Lung (tissue), 12 donors: Measurements from ENCODE around the gene MRPS14. TPM values are rescaled to one million over a fixed set of nuclear protein-coding genes. Genes with fewer than 3 reads are reported as not detected.

Source experiments
- ATAC-seq: fragments of 200-7000 bp; cut with Tn5 transposase; one replicate; pipeline ENCODE4 v1.9.1; 2020; ENCODE audit warnings: moderate number of reproducible peaks; ENCODE audit not compliant: insufficient read depth, low FRiP score
- DNase-seq, 3 donors: peaks; one replicate each; pipeline ENCODE4 v3.0.0-alpha.2; 2013 to 2017
- H3K27ac ChIP-seq, 2 donors: one replicate each; pipeline ENCODE4 v1.5.1; 2013; ENCODE audit warnings: mild to moderate bottlenecking in 2 of 2, moderate library complexity in 2 of 2, control low read depth in 1 of 2, inconsistent platforms in 1 of 2, low read depth in 1 of 2, low read length in 1 of 2
- H3K27me3 ChIP-seq, 3 donors: one replicate each; pipeline ENCODE4 v1.5.1; 2013; ENCODE audit warnings: low read length in 2 of 3; ENCODE audit not compliant: control insufficient read depth in 3 of 3, insufficient read depth in 3 of 3
- H3K36me3 ChIP-seq, 4 donors: one replicate each; pipeline ENCODE4 v1.5.1; 2013; ENCODE audit warnings: low read length in 4 of 4, mild to moderate bottlenecking in 1 of 4, moderate library complexity in 1 of 4; ENCODE audit not compliant: control insufficient read depth in 4 of 4, insufficient read depth in 4 of 4
- H3K4me1 ChIP-seq, 5 donors: one replicate each; pipeline ENCODE4 v1.5.1; 2013; ENCODE audit warnings: low read length in 5 of 5, mild to moderate bottlenecking in 2 of 5, moderate library complexity in 1 of 5; ENCODE audit not compliant: control insufficient read depth in 5 of 5, insufficient read depth in 5 of 5
- H3K4me3 ChIP-seq: one replicate; pipeline ENCODE4 v1.5.1; 2013; ENCODE audit warnings: mild to moderate bottlenecking, control low read depth, moderate library complexity
- H3K9ac ChIP-seq, 2 donors: one replicate each; pipeline ENCODE4 v1.5.1; 2013; ENCODE audit warnings: low read length in 2 of 2, control low read depth in 1 of 2; ENCODE audit not compliant: insufficient read depth in 1 of 2
- H3K9me3 ChIP-seq, 4 donors: one replicate each; pipeline ENCODE4 v1.5.1; 2013; ENCODE audit warnings: low read length in 3 of 4, mild to moderate bottlenecking in 1 of 4, moderate library complexity in 1 of 4; ENCODE audit not compliant: control insufficient read depth in 4 of 4, insufficient read depth in 3 of 4
- CTCF ChIP-seq: IDR thresholded peaks from 2 replicates; pipeline ENCODE4 v1.5.1; 2012; ENCODE audit warnings: mild to moderate bottlenecking; ENCODE audit errors: control extremely low read depth, extremely low read depth
- WGBS, 2 donors: extraction: QIAGEN DNeasy Blood & Tissue Kit; methylation state at CpG; one replicate each; pipeline ENCODE4 v1.1.7; 2013; 5-methylcytosine and 5-hydroxymethylcytosine counted together
- polyA plus RNA-seq, 2 donors: library from polyadenylated mRNA; stranded (reverse); fragments of 200-250 nt; gene quantifications; one replicate each; pipeline ENCODE4 v1.2.1, GENCODE V29; 2013
- total RNA-seq, 2 donors: library from RNA; depleted of rRNA in 1 of 2; stranded (reverse); fragments of >200 nt in 1 of 2; gene quantifications; one replicate each; pipeline ENCODE4 v1.2.1, GENCODE V29; 2014 to 2021
- donor health status: control.
- donor health status: control.
- donor health status: Bipolar disorder and iron deficiency.
- donor health status: healthy.
- donor health status: DM: yes; HTN: yes; CAD: no.

Gene MRPS14
- total and polyA plus RNA-seq, 4 donors, result 13.4 to 39.7 (median 23.5) TPM

DNA sequence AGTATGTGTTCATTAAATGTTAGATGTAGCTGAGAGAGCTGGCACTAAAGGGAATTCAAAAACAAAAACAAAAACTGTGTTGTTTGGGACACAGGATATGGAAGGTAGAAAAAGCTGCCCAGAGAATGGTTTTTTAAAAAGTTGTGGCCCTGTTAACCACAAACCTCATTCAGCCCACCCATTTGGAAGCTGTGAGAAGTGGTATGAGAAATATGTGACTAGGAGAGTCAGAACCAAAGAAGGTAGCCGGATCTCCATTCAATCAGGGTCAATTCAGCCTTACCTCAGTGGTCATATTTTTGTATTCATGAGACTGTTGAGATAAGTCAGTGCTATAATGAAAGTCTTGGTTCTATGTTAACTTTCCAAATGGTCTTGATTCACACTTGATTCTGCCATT lies 53.2 kb downstream of the MRPS14 start:
- WGBS, 2 donors, result 87 to 97% methylated on average over 1 of the region's 1 CpG
- no peaks in the 10 kb centered on the region for H3K27me3 ChIP-seq
- H3K9me3 ChIP-seq, result no peaks in the 10 kb centered on the region
- no peak overlapping the region for H3K27ac ChIP-seq
- DNase-seq (no peak), ATAC-seq (no peak)
- no peak overlapping the region for H3K4me3 ChIP-seq
- H3K9ac ChIP-seq, result no peak overlapping the region
- H3K4me1 ChIP-seq, result peaks cover 8 to 23% (median 14%) of the 10 kb centered on the region in 5 donors
- TF ChIP-seq CTCF, result no peak
- peaks cover 0 to 5% (median 2%) of the 10 kb centered on the region in 4 donors for H3K36me3 ChIP-seq

- no peaks in the 10 kb centered on the region for H3K9me3 ChIP-seq
- H3K4me1 ChIP-seq, result peaks cover 5 to 35% (median 23%) of the 10 kb centered on the region in 5 donors
- H3K27ac ChIP-seq, result peak overlapping the region in 1 of 2 donors; percentile 37
- 32 to 49% methylated on average over 5 of the region's 5 CpGs for WGBS, 2 donors
- H3K27me3 ChIP-seq, result no peaks in the 10 kb centered on the region
- ATAC-seq (no peak), DNase-seq (no peak)
- H3K9ac ChIP-seq, result no peak overlapping the region
- TF ChIP-seq CTCF, result no peak
- H3K36me3 ChIP-seq, result peaks cover 0 to 5% (median 0%) of the 10 kb centered on the region in 4 donors
- no peak overlapping the region for H3K4me3 ChIP-seq
These were observed 54.4 kb downstream of the MRPS14 start for GRCh38 chr1:174968750-174969244.

DNA sequence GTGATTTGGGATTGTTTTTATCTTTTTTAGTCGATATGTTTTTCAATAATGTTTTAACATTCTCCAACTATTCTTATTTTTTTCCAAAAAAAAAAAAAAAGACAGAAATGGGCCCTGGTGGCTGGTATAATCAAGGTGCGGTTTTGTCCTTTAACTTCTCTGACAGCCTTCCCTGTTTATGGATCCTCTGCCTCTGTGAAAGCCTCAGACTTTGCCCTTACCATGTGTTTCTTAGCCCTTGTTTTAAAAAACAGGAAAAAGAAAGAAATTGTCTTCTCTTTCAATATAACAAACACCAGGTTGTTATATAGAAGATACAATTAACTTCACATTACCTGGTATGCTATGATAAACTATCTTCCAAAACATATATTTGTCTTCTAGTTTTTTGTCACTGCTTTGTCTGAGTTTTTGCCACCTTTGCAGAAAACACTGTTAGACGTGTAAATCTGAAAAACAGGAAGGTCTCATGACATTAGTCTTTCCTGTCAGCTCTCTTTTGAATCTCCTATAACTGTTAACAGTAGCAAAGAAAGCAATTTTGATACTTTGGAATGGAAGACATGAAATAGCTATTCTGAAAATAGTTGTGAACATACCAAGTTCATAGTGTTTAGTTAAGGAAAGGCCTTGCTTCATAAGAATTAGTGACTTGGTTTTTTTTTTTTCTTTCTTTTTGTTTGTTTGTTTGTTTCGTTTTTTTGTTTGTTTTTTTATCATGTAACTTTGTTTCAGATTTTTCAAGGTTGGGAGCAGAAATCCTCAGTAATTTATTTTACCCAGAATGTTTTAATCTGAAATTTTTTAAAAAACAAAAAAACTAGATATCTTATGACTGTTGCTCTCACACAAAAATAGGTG lies 55.1 kb downstream of the MRPS14 start:
- Histone ChIP-seq H3K9ac (no peak overlapping the region), H3K27ac (no peak overlapping the region), H3K4me3 (no peak overlapping the region), H3K9me3 (no peaks in the 10 kb centered on the region), H3K27me3 (no peaks in the 10 kb centered on the region), H3K4me1 (peaks cover 5 to 41% (median 27%) of the 10 kb centered on the region in 5 donors), H3K36me3 (peaks cover 0 to 5% (median 0%) of the 10 kb centered on the region in 4 donors)
- no peak for DNase-seq
- no peak for TF ChIP-seq CTCF
- no peak for ATAC-seq
- WGBS, 2 donors, result 55 to 58% methylated on average over 4 of the region's 4 CpGs
